Superior temporal gyrus (tissue), 1 donor: ENCODE results near the gene FAM3A.
"Not testable (repeated sequence)": the region's sequence is repeated elsewhere in the genome, so short reads cannot be mapped to it uniquely, and the experiment has no call there.

Source experiments
- DNase-seq: peaks from one replicate; pipeline ENCODE4 v3.0.0-alpha.2; 2016; ENCODE audit errors: extremely low spot score

The FAM3A gene, protein sequence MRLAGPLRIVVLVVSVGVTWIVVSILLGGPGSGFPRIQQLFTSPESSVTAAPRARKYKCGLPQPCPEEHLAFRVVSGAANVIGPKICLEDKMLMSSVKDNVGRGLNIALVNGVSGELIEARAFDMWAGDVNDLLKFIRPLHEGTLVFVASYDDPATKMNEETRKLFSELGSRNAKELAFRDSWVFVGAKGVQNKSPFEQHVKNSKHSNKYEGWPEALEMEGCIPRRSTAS

GRCh38 chrX:154515966-154516655, at the start of gene FAM3A:
Gene FAM3A (minus strand): TSS chrX:154516232. CDS start chrX:154515772, 460 bp downstream.
- DNase-seq = peak; percentile 81

GRCh38 chrX:154562295-154562694, 46.3 kb upstream of the FAM3A start:
- not testable (repeated sequence) for DNase-seq

- DNase-seq = not testable (repeated sequence)
These were observed 44.3 kb upstream of the FAM3A start for GRCh38 chrX:154560326-154560725.

DNA sequence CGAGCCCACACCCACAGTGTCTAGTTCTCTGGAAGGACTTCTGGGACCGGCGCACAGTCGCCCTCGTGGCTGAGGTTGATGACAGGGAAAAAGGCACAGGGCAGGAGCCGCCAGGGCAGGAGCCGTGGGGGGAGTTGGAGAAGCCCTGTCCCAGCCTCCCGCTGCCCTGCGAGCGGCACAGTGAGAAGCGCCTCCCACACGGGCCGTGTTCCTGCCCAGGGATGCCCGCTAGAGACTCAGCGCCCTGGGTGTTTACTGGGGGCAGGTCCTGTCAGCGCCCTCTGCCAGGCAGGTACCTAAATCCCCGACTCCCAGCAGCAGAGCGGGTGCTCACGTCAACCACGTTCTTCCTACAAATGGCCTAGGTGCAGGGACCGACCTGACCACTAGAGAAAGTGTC, 42.9 kb upstream of the FAM3A start:
- not testable (repeated sequence) for DNase-seq

DNA sequence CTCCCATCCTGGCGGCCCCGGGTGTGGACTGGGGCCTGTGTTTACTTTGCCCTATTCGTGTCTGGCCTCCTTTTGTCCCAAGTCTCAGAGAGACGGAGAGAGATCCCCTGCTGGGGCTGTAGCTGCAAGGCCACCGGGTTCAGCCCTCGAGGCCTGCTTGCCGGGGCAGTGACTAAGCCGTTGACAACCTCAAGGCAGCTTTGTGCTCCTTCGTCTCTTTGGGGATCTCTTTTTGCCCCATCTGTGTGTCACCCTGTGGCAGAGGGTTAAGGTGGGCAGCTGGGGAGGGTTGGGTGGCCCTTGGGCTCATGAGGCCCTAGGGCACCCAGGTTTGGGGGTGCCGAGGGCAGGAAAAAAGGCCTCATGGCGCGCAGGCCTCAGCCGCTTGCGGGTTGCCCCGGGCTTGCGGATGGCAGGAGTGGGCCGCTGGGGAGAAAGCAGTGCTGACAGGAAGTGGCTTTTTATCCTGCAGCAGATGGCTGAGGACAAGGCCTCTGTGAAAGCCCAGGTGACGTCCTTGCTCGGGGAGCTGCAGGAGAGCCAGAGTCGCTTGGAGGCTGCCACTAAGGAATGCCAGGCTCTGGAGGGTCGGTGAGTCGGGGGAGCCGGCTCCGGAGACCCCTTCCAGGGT, 42.1 kb upstream of the FAM3A start:
- not testable (repeated sequence) for DNase-seq

GRCh38 chrX:154552112-154552806, 36.2 kb upstream of the FAM3A start:
- not testable (repeated sequence) for DNase-seq

DNA sequence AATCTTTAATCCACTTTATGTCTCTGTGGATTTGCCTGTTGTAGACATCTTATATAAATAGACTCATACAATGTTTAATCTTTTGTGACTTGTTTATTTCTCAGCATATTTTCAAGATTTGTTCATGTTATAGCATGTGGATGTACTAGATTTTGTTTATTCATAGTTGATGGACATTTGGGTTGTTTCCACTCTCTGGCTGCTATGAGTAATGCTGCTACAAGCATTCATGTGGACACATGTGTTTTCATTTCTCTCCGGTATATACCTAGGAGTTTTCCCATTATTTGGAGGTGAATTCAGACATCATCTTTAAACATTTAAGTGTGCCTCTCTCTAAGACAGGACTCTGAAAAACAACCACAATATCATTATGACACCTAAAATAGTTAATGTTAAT, 33.7 kb upstream of the FAM3A start:
- no peak for DNase-seq

- DNase-seq = no peak
These were observed 31.9 kb upstream of the FAM3A start for GRCh38 chrX:154548028-154548316.

- peak; percentile 83 for DNase-seq
These were observed 31.4 kb upstream of the FAM3A start, which contains the start of gene IKBKG for GRCh38 chrX:154547245-154548027. Gene IKBKG (plus strand): TSS chrX:154547620. CDS start chrX:154552003, 4,383 bp downstream.

- DNase-seq = no peak
These were observed 30.6 kb upstream of the FAM3A start, which contains the start of gene G6PD for GRCh38 chrX:154546354-154547244. Gene G6PD (minus strand): TSS chrX:154546846. CDS start chrX:154546155, 691 bp downstream.

DNA sequence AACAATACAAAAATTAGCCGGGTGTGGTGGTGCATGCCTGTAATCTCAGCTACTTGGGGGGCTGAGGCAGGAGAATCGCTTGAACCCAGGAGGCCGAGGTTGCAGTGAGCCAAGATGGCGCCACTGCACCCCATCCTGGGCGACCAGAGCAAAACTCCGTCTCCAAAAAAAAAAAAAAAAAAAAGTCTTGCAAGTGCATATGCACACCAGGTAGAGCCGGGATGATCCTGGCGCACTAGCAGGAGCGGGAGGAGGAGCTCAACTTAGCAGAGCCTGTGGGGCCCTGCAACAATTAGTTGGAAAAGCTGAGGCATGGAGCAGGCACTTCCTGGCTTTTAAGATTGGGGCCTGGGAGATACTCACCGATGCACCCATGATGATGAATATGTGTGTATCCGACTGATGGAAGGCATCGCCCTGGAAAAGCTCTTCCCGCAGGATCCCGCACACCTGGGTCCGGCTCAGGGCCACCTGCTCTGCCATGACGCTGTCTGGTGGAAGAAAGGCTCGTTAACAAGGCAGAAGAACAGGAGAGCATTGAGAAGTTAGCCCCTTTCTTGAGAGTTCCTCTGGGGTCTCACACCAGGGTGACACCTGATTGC, 29.7 kb upstream of the FAM3A start:
- no peak for DNase-seq

DNA sequence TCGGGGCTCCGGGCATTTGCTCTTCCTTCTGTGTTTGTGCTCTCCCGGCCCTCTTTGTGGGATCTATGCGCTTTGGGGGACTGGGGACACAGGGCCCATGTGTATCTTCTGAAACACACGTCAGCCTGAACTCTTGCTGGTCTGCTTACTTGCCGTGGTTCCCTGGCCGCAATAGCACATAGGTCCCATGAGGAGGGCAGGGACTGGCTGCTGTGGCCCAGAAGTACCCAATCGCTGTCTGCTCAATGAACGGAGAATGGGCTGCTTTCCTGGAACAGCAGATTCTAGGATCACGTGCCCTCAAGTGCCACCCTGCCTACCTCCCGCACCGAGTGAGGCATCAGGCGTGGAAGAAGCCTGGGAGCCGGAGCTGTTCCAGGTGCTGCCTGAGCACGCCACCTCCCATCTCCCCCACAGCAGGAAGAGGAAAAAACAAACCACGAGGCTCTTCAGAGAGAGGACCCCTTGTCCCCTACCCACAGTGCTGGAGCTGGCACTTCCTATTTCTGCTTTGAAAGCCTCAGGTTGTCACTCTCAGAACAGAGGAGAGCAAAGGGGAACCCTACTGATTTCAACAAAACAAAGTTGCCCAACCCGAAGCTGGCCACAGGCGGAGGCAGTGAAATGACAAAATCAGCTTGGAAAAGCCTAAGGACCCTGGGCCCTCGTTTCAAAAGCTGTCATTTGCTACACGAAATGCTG, 26.8 kb upstream of the FAM3A start:
- no peak for DNase-seq

GRCh38 chrX:154541896-154542722, 26.1 kb upstream of the FAM3A start:
- DNase-seq = no peak

- DNase-seq = no peak
These were observed 25.5 kb upstream of the FAM3A start for GRCh38 chrX:154541589-154541895.

- DNase-seq = no peak
These were observed 25.0 kb upstream of the FAM3A start for GRCh38 chrX:154540897-154541535.

- DNase-seq = not testable (repeated sequence)
These were observed 24.3 kb upstream of the FAM3A start for GRCh38 chrX:154540365-154540764.

DNA sequence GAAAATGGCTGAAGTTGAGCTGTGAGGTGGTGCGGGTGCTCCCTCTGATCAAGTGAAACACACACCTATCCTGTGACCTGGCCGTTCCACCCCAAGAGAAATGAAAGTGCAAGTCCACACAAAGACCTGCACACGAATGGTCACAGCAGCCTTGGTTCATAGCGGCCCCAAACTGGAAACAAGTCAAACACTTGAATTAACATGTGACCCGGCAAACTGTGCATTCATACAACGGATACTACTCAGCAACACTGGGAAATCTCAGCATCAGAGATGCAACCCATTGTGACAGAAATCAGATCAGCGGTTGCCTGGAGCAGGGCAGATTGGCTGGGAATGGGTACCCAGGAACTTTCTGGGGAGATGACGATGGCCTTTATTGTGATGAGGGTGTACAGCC, 23.0 kb upstream of the FAM3A start:
- peak; percentile 34 for DNase-seq

- DNase-seq = no peak
These were observed 19.9 kb upstream of the FAM3A start for GRCh38 chrX:154535892-154536291.
